Kidney tubule cell (primary cell): ENCODE measurements around the gene TMC1.
"Not testable (repeated sequence)": the region's sequence is repeated elsewhere in the genome, so short reads cannot be mapped to it uniquely, and the experiment has no call there.

ENCODE experiments used
- DNase-seq: peaks from one replicate; pipeline ENCODE4 v3.0.0-alpha.2; 2018; ENCODE audit warnings: low spot score

The TMC1 gene

GRCh38 chr9:72521416-72521815, at the start of gene TMC1:
Gene TMC1 (plus strand): TSS chr9:72521608. CDS start chr9:72648649, 127,041 bp downstream.
- DNase-seq: not testable (repeated sequence)

GRCh38 chr9:72473474-72474261, 47.7 kb upstream of the TMC1 start:
- DNase-seq: peak; percentile 89

- DNase-seq: no peak
Measured at GRCh38 chr9:72474676-72475075, 46.7 kb upstream of the TMC1 start.

- no peak for DNase-seq
Measured at GRCh38 chr9:72476100-72476499, 45.3 kb upstream of the TMC1 start.

- peak; percentile 98 for DNase-seq
Measured at GRCh38 chr9:72476617-72477437, 44.6 kb upstream of the TMC1 start.

- DNase-seq: peak; percentile 94
Measured at GRCh38 chr9:72477930-72478518, 43.4 kb upstream of the TMC1 start.

GRCh38 chr9:72478966-72479365, 42.4 kb upstream of the TMC1 start:
- DNase-seq: no peak

- DNase-seq: not testable (repeated sequence)
Measured at GRCh38 chr9:72480261-72480660, 41.1 kb upstream of the TMC1 start.

GRCh38 chr9:72480921-72481320, 40.5 kb upstream of the TMC1 start:
- DNase-seq: peak; percentile 68

GRCh38 chr9:72485821-72486593, 35.4 kb upstream of the TMC1 start:
- peak; percentile 81 for DNase-seq

GRCh38 chr9:72486594-72486955, 34.8 kb upstream of the TMC1 start:
- no peak for DNase-seq

- not testable (repeated sequence) for DNase-seq
Measured at GRCh38 chr9:72487665-72488064, 33.7 kb upstream of the TMC1 start.

GRCh38 chr9:72489986-72490385, 31.4 kb upstream of the TMC1 start:
- DNase-seq: no peak

- no peak for DNase-seq
Measured at GRCh38 chr9:72491242-72491641, 30.2 kb upstream of the TMC1 start.

- no peak for DNase-seq
Measured at GRCh38 chr9:72494051-72494450, 27.4 kb upstream of the TMC1 start.

GRCh38 chr9:72497447-72498046, 23.9 kb upstream of the TMC1 start:
- DNase-seq: no peak

- DNase-seq: no peak
Measured at GRCh38 chr9:72506615-72507014, 14.8 kb upstream of the TMC1 start.

GRCh38 chr9:72509053-72509452, 12.4 kb upstream of the TMC1 start:
- DNase-seq: peak; percentile 47

GRCh38 chr9:72509635-72510034, 11.8 kb upstream of the TMC1 start:
- peak; percentile 70 for DNase-seq

GRCh38 chr9:72521011-72521410, 397 bp upstream of the TMC1 start:
- not testable (repeated sequence) for DNase-seq

- DNase-seq: peak; percentile 100
Measured at GRCh38 chr9:72524820-72525540, 3.6 kb downstream of the TMC1 start.
